ENCODE measurements around the gene MXD3.
"Not testable (repeated sequence)": the region's sequence is repeated elsewhere in the genome, so short reads cannot be mapped to it uniquely, and the experiment has no call there.

Gene MXD3

DNA sequence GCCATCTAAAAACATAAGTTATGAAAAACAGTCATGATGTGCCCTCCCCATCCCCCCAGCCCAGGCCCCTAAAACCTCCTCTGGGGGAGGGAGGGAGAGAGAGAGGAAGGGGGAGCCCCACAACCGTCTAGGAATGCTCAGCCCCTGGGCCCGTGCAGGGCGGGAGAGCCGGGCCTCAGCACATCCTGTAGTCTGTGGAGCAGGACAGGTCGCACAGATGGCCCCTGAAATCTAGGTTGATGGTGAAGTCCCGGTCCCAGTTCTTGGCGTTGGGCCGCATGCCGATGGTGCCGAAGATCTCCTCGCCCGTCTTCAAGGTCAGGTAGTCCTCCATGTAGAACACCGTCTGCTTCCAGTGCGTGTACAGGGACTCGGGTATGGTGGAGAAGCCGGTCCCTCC lies 46.3 kb downstream of the MXD3 start:
- TF ChIP-seq POLR2A (IDR thresholded peaks at IDR 0.05; ENCODE audit: low read length) (no peak), GATA1 (IDR thresholded peaks at IDR 0.05; ENCODE audit: low read depth, low read length) (no peak)
- no peak for DNase-seq

- TF ChIP-seq POLR2A (IDR thresholded peaks at IDR 0.05; ENCODE audit: low read length): no peak
- TF ChIP-seq GATA1 (IDR thresholded peaks at IDR 0.05; ENCODE audit: low read depth, low read length): no peak
- DNase-seq: no peak
Observed at GRCh38 chr5:177264178-177264577, 47.5 kb downstream of the MXD3 start.

GRCh38 chr5:177261510-177261909 lies 50.2 kb downstream of the MXD3 start:
- no peak for DNase-seq
- TF ChIP-seq GATA1 (IDR thresholded peaks at IDR 0.05; ENCODE audit: low read depth, low read length) (no peak), POLR2A (IDR thresholded peaks at IDR 0.05; ENCODE audit: low read length) (no peak)

GRCh38 chr5:177260961-177261360 lies 50.7 kb downstream of the MXD3 start:
- TF ChIP-seq POLR2A (IDR thresholded peaks at IDR 0.05; ENCODE audit: low read length) (no peak), GATA1 (IDR thresholded peaks at IDR 0.05; ENCODE audit: low read depth, low read length) (no peak)
- DNase-seq: no peak

DNA sequence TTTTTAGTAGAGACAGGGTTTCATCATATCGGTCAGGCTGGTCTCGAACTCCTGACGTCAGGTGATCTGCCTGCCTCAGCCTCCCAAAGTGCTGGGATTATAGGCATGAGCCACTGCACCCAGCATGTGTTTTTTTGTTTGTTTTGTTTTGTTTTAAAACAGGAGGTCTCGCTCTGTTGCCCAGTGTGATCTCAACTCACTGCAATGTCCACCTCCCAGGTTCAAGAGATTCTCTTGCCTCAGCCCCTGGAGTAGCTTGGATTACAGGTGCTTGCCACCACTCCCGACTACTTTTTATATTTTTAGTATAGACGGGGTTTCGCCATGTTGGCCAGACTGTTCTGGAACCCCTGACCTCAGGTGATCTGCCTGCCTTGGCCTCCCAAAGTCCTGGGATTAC lies 53.0 kb downstream of the MXD3 start:
- DNase-seq: not testable (repeated sequence)
